Omental fat pad (tissue), 4 donors: ENCODE results near the gene NDUFA1. TPM values are rescaled to one million over a fixed set of nuclear protein-coding genes. Genes with fewer than 3 reads are reported as not detected.
"Not testable (repeated sequence)": the region's sequence is repeated elsewhere in the genome, so short reads cannot be mapped to it uniquely, and the experiment has no call there.

Experiments
- ATAC-seq: fragments of 150-250 bp; one replicate; pipeline ENCODE4 v1.9.1; 2016; ENCODE audit warnings: mild to moderate bottlenecking, moderate library complexity; ENCODE audit not compliant: low FRiP score
- DNase-seq: peaks from one replicate; pipeline ENCODE4 v3.0.0-alpha.2; 2019; ENCODE audit warnings: low spot score
- CTCF ChIP-seq, 3 donors: fragments of 450-650 bp; IDR thresholded peaks; one replicate each; pipeline ENCODE4 v1.5.1; 2016 to 2017; ENCODE audit warnings: antibody characterized with exemption in 3 of 3, mild to moderate bottlenecking in 3 of 3, moderate library complexity in 2 of 3
- total RNA-seq, 4 donors: library from RNA; depleted of rRNA; stranded (reverse); fragments of >200 nt; gene quantifications; one replicate each; pipeline ENCODE4 v1.1.0, GENCODE V29; 2016

Gene NDUFA1
- total RNA-seq, 4 donors from 2014 or later: 47.0 to 78.5 (median 56.8) TPM

- ATAC-seq (no peak), DNase-seq (no peak)
- TF ChIP-seq CTCF (IDR thresholded peaks at IDR 0.05): no peak
These were observed 48.4 kb downstream of the NDUFA1 start for GRCh38 chrX:119919835-119920585.

- not testable (repeated sequence) for DNase-seq, ATAC-seq
These were observed 50.8 kb downstream of the NDUFA1 start for GRCh38 chrX:119922391-119922790.

Other genes with a start within 250 kb of the NDUFA1 start
- 10 to 100 TPM; 13.9 to 19.2 (median 17.8) TPM for gene SEPTIN6, start 178.7 kb upstream of the NDUFA1 start, total RNA-seq
- 1 to 10 TPM in 1 of 4 donors, under 1 TPM in 2, not detected in 1; 0.72 to 1.1 (median 0.79) TPM for gene SOWAHD, start 113.2 kb upstream of the NDUFA1 start, total RNA-seq
- gene RPL39, start 80.2 kb upstream of the NDUFA1 start, total RNA-seq: 1,000 to 10,000 TPM; 5,321 to 8,187 (median 6,468) TPM
- 1 to 10 TPM; 3.4 to 4.4 (median 4.0) TPM for gene UPF3B, start 18.9 kb upstream of the NDUFA1 start, total RNA-seq
- gene RNF113A, start 99 bp upstream of the NDUFA1 start, total RNA-seq: 10 to 100 TPM in 2 of 4 donors, 1 to 10 TPM in 2; 7.1 to 19.7 (median 10.5) TPM
- gene AKAP14, start 24.1 kb downstream of the NDUFA1 start, total RNA-seq: not detected
- 10 to 100 TPM in 1 of 4 donors, 1 to 10 TPM in 3; 3.1 to 10.7 (median 4.0) TPM for gene NKAP, start 71.9 kb downstream of the NDUFA1 start, total RNA-seq
- gene RHOXF2B, start 205.9 kb downstream of the NDUFA1 start, total RNA-seq: not detected
- gene RHOXF1, start 244.1 kb downstream of the NDUFA1 start, total RNA-seq: not detected